ENCODE data around the gene SVOPL. TPM values are rescaled to one million over a fixed set of nuclear protein-coding genes. Genes with fewer than 3 reads are reported as not detected.

Gene SVOPL
- total RNA-seq, 1 experiment from 2014 or later: 1.1 TPM

DNA sequence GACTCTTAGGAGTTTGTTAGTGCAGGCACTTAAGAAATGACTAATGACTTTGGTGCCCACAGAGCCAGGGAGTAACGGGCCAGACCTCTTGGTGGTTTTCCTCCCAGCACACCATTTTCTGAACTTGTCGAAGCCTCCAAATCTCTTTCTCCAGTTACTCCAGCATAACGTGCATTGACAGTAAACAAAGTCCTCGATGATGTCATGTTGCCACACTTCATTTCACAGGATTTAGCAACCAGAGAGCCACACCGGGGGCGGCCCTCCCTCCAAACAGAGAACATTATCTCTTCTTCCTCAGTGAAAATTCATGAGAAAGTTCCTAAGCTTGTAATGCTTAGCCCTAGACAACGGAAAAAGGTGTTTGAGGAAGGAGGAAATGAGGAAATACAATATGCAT is 4.0 kb upstream of the SVOPL start:
- Histone ChIP-seq H3K18ac (ENCODE audit: insufficient read length, low read depth, low read length) (no peak overlapping the region), H3K27me3 (ENCODE audit: insufficient read depth, low read length) (no peaks in the 10 kb centered on the region), H4K5ac (ENCODE audit: insufficient read length, low read depth, low read length) (no peak overlapping the region), H3K79me2 (ENCODE audit: insufficient read depth, low read length) (no peaks in the 10 kb centered on the region), H2BK12ac (ENCODE audit: insufficient read length, low read depth, low read length) (no peak overlapping the region), H3K9me3 (ENCODE audit: control insufficient read depth, low read depth, low read length) (no peaks in the 10 kb centered on the region), H3T11ph (ENCODE audit: low read length) (no peak overlapping the region), H2BK20ac (ENCODE audit: low read depth, low read length, poor library complexity, severe bottlenecking) (no peak overlapping the region), H3K79me1 (ENCODE audit: insufficient read depth, low read depth, low read length, poor library complexity, severe bottlenecking) (no peaks in the 10 kb centered on the region), H2BK5ac (ENCODE audit: insufficient read length, low read length) (no peak overlapping the region), H4K8ac (replicated peaks; ENCODE audit: insufficient read length, low read depth, low read length) (no peak overlapping the region), H3K14ac (ENCODE audit: insufficient read depth, low read length) (no peak overlapping the region), H3K23me2 (ENCODE audit: insufficient read length, low read depth, low read length, poor library complexity, severe bottlenecking) (no peaks in the 10 kb centered on the region), H2BK120ac (ENCODE audit: low read depth, low read length, poor library complexity, severe bottlenecking) (no peak overlapping the region), H3K4me1 (ENCODE audit: insufficient read depth, low read length) (no peaks in the 10 kb centered on the region; the same call in 1 of the 2 replicates), H4K91ac (ENCODE audit: insufficient read length, low read depth, low read length) (no peak overlapping the region), H2AFZ (ENCODE audit: low read length) (no peak overlapping the region), H3K27ac (ENCODE audit: insufficient read length, low read depth, low read length) (no peak overlapping the region), H3K4me2 (ENCODE audit: insufficient read depth, insufficient read length, low read length) (no peak overlapping the region), H2BK15ac (ENCODE audit: low read depth, low read length) (no peak overlapping the region), H3K9ac (ENCODE audit: extremely low read depth, insufficient read length, low read length) (no peak overlapping the region), H3K56ac (ENCODE audit: insufficient read length, low read depth, low read length) (no peak overlapping the region), H3K4ac (ENCODE audit: low read depth, low read length) (no peak overlapping the region), H4K20me1 (ENCODE audit: control insufficient read depth, insufficient read depth, insufficient read length) (no peaks in the 10 kb centered on the region), H3K23ac (ENCODE audit: insufficient read length, low read depth, low read length) (no peak overlapping the region), H2AK5ac (ENCODE audit: insufficient read length, low read length) (no peak overlapping the region)
- no CpG with 5 or more reads among the region's 7 CpGs for WGBS (ENCODE audit: extremely low coverage, insufficient read length, low lambda C conversion rate)
- no peaks in the 10 kb centered on the region for H3K9me3 Mint-ChIP-seq
- H3K27me3 Mint-ChIP-seq (ENCODE audit: low read depth): no peaks in the 10 kb centered on the region
- H3K27ac Mint-ChIP-seq: no peak overlapping the region
- DNase-seq: no peak
- H3K36me3 Mint-ChIP-seq (ENCODE audit: insufficient read depth in 1 of 3, low read depth in 3 of 3): no peaks in the 10 kb centered on the region
- no peak overlapping the region for H3K4me3 Mint-ChIP-seq
- TF ChIP-seq, protein P1, sequence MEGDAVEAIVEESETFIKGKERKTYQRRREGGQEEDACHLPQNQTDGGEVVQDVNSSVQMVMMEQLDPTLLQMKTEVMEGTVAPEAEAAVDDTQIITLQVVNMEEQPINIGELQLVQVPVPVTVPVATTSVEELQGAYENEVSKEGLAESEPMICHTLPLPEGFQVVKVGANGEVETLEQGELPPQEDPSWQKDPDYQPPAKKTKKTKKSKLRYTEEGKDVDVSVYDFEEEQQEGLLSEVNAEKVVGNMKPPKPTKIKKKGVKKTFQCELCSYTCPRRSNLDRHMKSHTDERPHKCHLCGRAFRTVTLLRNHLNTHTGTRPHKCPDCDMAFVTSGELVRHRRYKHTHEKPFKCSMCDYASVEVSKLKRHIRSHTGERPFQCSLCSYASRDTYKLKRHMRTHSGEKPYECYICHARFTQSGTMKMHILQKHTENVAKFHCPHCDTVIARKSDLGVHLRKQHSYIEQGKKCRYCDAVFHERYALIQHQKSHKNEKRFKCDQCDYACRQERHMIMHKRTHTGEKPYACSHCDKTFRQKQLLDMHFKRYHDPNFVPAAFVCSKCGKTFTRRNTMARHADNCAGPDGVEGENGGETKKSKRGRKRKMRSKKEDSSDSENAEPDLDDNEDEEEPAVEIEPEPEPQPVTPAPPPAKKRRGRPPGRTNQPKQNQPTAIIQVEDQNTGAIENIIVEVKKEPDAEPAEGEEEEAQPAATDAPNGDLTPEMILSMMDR (conservative IDR thresholded peaks at IDR 0.05): no peak
- peaks cover 2 to 4% of the 10 kb centered on the region in 2 experiments for H3K4me1 Mint-ChIP-seq
